Natural killer cell (primary cell): ENCODE data around the gene POU2F2. TPM values are rescaled to one million over a fixed set of nuclear protein-coding genes. Genes with fewer than 3 reads are reported as not detected.
A peak's percentile ranks its signal among the peaks of the same experiment; 100 is the strongest.

ENCODE experiments used
- ATAC-seq, 3 donors: fragments of 150-1000 bp in 2 of 3; fragments of 200-7000 bp in 1 of 3; cut with Tn5 transposase; 1 replicate in 1 of 3; 2 replicates in 2 of 3; pipeline ENCODE4 v1.10.0; 2021; ENCODE audit warnings: mild to moderate bottlenecking in 2 of 3, moderate library complexity in 2 of 3
- DNase-seq, 2 donors: peaks; one replicate each; pipeline versions ENCODE4 v3.0.0 to v3.0.0-alpha.2; 2013 to 2021; ENCODE audit warnings: mixed read lengths in 1 of 2
- H3K27ac ChIP-seq: one replicate; pipeline ENCODE4 v1.5.1; 2013; ENCODE audit warnings: mild to moderate bottlenecking, low read length
- H3K27me3 ChIP-seq: one replicate; pipeline ENCODE4 v1.6.1; 2013; ENCODE audit warnings: low read length; ENCODE audit not compliant: control insufficient read depth, insufficient read depth
- H3K36me3 ChIP-seq: one replicate; pipeline ENCODE4 v1.6.1; 2013; ENCODE audit warnings: low read length; ENCODE audit not compliant: control insufficient read depth, insufficient read depth
- H3K4me1 ChIP-seq: one replicate; pipeline ENCODE4 v1.6.1; 2013; ENCODE audit warnings: low read length; ENCODE audit not compliant: control insufficient read depth, insufficient read depth
- H3K4me3 ChIP-seq: one replicate; pipeline ENCODE4 v1.5.1; 2013; ENCODE audit warnings: low read length
- H3K9me3 ChIP-seq: one replicate; pipeline ENCODE4 v1.6.1; 2013; ENCODE audit warnings: low read length; ENCODE audit not compliant: control insufficient read depth, insufficient read depth
- H3K27ac Mint-ChIP-seq, 2 donors: one replicate each; pipeline ENCODE4 v1.8.0; 2022; ENCODE audit warnings: mild to moderate bottlenecking in 2 of 2, mixed read lengths in 2 of 2, moderate library complexity in 1 of 2
- H3K27me3 Mint-ChIP-seq, 2 donors: one replicate each; pipeline ENCODE4 v1.8.0; 2022; ENCODE audit warnings: low read depth in 2 of 2, mixed read lengths in 2 of 2
- H3K36me3 Mint-ChIP-seq: one replicate; pipeline ENCODE4 v1.8.0; 2022; ENCODE audit warnings: mixed read lengths
- H3K4me1 Mint-ChIP-seq, 2 donors: one replicate each; pipeline ENCODE4 v1.8.0; 2022; ENCODE audit warnings: mixed read lengths in 2 of 2
- H3K4me3 Mint-ChIP-seq: one replicate; pipeline ENCODE4 v1.8.0; 2022; ENCODE audit warnings: mild to moderate bottlenecking, moderate library complexity, mixed read lengths
- H3K9me3 Mint-ChIP-seq, 2 donors: one replicate each; pipeline ENCODE4 v1.8.0; 2022; ENCODE audit warnings: mixed read lengths in 2 of 2
- WGBS: methylation state at CpG from one replicate; pipeline ENCODE4 v1.1.7; 2013; ENCODE audit warnings: missing lambda C conversion rate; ENCODE audit not compliant: insufficient coverage; 5-methylcytosine and 5-hydroxymethylcytosine counted together
- intact Hi-C: fragments of 100-400 bp; cut with micrococcal nuclease; formaldehyde crosslinking; loops from one replicate; pipeline ENCODE4 v1.14.2; 2022
- total RNA-seq, 4 donors: library from RNA; stranded (reverse); fragments of 120-200 nt in 1 of 4; gene quantifications; one replicate each; pipeline versions ENCODE4 v1.2.3 to v1.2.4, GENCODE V29; 2013 to 2022
- TF ChIP-seq, protein P1 (sequence below): fragments of 200-600 bp; IDR thresholded peaks from one replicate; pipeline ENCODE4 v1.8.0; 2022; ENCODE audit warnings: antibody characterized with exemption

Gene POU2F2
- total RNA-seq, 3 donors from 2014 or later (not counting 1 experiment from before 2014, with no cell fraction given) = 27.3 to 40.8 (median 29.3) TPM

DNA sequence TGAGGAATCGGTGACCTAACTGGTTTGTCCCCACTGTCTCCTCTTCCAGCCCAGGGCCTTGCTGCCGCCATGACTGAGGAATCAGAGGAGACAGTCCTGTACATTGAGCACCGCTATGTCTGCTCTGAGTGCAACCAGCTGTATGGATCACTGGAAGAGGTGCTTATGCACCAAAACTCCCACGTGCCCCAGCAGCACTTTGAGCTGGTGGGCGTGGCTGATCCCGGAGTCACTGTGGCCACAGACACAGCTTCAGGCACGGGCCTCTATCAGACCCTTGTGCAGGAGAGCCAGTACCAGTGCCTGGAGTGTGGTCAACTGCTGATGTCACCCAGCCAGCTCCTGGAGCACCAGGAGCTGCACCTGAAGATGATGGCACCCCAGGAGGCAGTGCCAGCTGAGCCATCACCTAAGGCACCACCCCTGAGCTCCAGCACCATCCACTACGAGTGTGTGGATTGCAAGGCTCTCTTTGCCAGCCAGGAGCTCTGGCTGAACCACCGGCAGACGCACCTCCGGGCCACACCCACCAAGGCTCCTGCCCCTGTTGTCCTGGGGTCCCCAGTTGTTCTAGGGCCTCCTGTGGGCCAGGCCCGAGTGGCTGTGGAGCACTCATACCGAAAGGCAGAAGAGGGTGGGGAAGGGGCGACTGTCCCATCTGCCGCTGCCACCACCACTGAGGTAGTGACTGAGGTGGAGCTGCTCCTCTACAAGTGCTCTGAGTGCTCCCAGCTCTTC is 53.5 kb downstream of the POU2F2 start:
- Mint-ChIP-seq H3K27ac (peak overlapping the region; percentile 100), H3K4me1 (peaks cover 44 to 48% of the 10 kb centered on the region in 2 donors), H3K4me3 (peak overlapping the region; percentile 92), H3K9me3 (no peaks in the 10 kb centered on the region), H3K27me3 (no peaks in the 10 kb centered on the region), H3K36me3 (no peaks in the 10 kb centered on the region)
- ATAC-seq (no peak), DNase-seq (no peak)
- WGBS = 90% methylated on average over 15 of the region's 15 CpGs
- Histone ChIP-seq H3K27ac (no peak overlapping the region), H3K4me3 (no peak overlapping the region), H3K27me3 (no peaks in the 10 kb centered on the region), H3K9me3 (no peaks in the 10 kb centered on the region), H3K4me1 (peaks cover 17% of the 10 kb centered on the region), H3K36me3 (peaks cover 38% of the 10 kb centered on the region)
- intact Hi-C loops = no loop called here
- TF ChIP-seq, protein P1, sequence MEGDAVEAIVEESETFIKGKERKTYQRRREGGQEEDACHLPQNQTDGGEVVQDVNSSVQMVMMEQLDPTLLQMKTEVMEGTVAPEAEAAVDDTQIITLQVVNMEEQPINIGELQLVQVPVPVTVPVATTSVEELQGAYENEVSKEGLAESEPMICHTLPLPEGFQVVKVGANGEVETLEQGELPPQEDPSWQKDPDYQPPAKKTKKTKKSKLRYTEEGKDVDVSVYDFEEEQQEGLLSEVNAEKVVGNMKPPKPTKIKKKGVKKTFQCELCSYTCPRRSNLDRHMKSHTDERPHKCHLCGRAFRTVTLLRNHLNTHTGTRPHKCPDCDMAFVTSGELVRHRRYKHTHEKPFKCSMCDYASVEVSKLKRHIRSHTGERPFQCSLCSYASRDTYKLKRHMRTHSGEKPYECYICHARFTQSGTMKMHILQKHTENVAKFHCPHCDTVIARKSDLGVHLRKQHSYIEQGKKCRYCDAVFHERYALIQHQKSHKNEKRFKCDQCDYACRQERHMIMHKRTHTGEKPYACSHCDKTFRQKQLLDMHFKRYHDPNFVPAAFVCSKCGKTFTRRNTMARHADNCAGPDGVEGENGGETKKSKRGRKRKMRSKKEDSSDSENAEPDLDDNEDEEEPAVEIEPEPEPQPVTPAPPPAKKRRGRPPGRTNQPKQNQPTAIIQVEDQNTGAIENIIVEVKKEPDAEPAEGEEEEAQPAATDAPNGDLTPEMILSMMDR = no peak

DNA sequence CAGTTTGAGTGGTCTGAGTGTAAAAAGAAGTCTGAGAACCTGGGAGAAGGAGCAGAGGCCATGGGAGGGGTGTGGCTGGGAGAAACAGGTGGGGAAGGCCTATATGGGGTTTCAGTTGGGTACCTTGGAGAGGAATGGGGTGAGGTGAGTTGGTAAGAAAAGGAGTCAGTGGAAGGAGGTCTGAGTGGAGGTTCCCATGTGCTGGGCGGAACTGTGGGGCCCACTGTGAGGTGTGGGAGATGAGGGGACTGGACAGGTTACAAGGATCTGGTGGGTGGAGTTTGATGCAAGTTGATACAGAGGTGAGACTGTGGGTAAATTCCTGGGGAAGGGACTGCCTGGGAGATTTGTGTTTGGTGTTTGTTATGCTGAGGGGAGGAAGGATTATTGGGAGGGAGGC is 54.2 kb downstream of the POU2F2 start:
- Mint-ChIP-seq H3K9me3 (no peaks in the 10 kb centered on the region), H3K36me3 (no peaks in the 10 kb centered on the region), H3K27ac (peak overlapping the region; percentile 100), H3K27me3 (no peaks in the 10 kb centered on the region), H3K4me3 (peak overlapping the region; percentile 92), H3K4me1 (peaks cover 44 to 48% of the 10 kb centered on the region in 2 donors)
- ATAC-seq (no peak), DNase-seq (no peak)
- 100% methylated on average over 1 of the region's 1 CpG for WGBS
- Histone ChIP-seq H3K27me3 (no peaks in the 10 kb centered on the region), H3K4me1 (peaks cover 17% of the 10 kb centered on the region), H3K27ac (no peak overlapping the region), H3K9me3 (no peaks in the 10 kb centered on the region), H3K4me3 (no peak overlapping the region), H3K36me3 (peaks cover 38% of the 10 kb centered on the region)
- intact Hi-C loops = no loop called here
- TF ChIP-seq, protein P1 = no peak

- WGBS = under 1% methylated on average over 33 of the region's 33 CpGs
- H3K27ac Mint-ChIP-seq = peak overlapping the region; percentile 100
- ATAC-seq (no peak), DNase-seq (no peak)
- peaks cover 29% of the 10 kb centered on the region for H3K36me3 ChIP-seq
- H3K36me3 Mint-ChIP-seq = no peaks in the 10 kb centered on the region
- intact Hi-C loops = loop anchor here (1.0 kb wide), 1 partner anchor 249 kb away; the partner anchor contains the start of gene MEGF8
- peaks cover 39 to 42% of the 10 kb centered on the region in 2 donors for H3K4me1 Mint-ChIP-seq
- peaks cover 0 to 4% of the 10 kb centered on the region in 2 donors for H3K27me3 Mint-ChIP-seq
- peak overlapping the region; percentile 63 for H3K27ac ChIP-seq
- TF ChIP-seq, protein P1 = no peak
- no peaks in the 10 kb centered on the region for H3K9me3 Mint-ChIP-seq
- H3K4me3 Mint-ChIP-seq = peak overlapping the region; percentile 98
- no peaks in the 10 kb centered on the region for H3K9me3 ChIP-seq
- peak overlapping the region; percentile 59 for H3K4me3 ChIP-seq
- H3K4me1 ChIP-seq = peaks cover 17% of the 10 kb centered on the region
- no peaks in the 10 kb centered on the region for H3K27me3 ChIP-seq
Observed at GRCh38 chr19:42076380-42076944, 55.8 kb downstream of the POU2F2 start.
